Measurements from ENCODE around the gene AATF. TPM values are rescaled to one million over a fixed set of nuclear protein-coding genes. Genes with fewer than 3 reads are reported as not detected.
A peak's percentile ranks its signal among the peaks of the same experiment; 100 is the strongest.

Gene AATF
- total and polyA plus RNA-seq, 11 donors: 15.2 to 51.6 (median 28.9) TPM

- peaks cover 0 to 57% (median 8%) of the 10 kb centered on the region in 9 donors for H3K36me3 ChIP-seq
- WGBS, 4 donors: 88 to 94% (median 89%) methylated on average over 3 of the region's 3 CpGs
- H3K4me3 ChIP-seq: no peak overlapping the region
- H3K27me3 ChIP-seq: no peaks in the 10 kb centered on the region
- no peak for TF ChIP-seq POLR2A (IDR thresholded peaks at IDR 0.05)
- no peak for TF ChIP-seq CTCF (IDR thresholded peaks at IDR 0.05)
- no peak for ATAC-seq
- H3K27ac ChIP-seq: no peak overlapping the region
- intact Hi-C loops (cut with DNase I): loop anchor here in 1 of 10 donors (10.0 kb wide), 1 partner anchor 66 kb away; no protein-coding TSS in a partner anchor
- DNase-seq: no peak
- H3K4me1 ChIP-seq: peaks cover 0 to 12% (median 0%) of the 10 kb centered on the region in 12 donors
- H3K9me3 ChIP-seq: no peaks in the 10 kb centered on the region
These were observed 70.5 kb downstream of the AATF start for GRCh38 chr17:37019117-37019740.

GRCh38 chr17:37019741-37020129, 71.0 kb downstream of the AATF start:
- Histone ChIP-seq H3K9me3 (no peaks in the 10 kb centered on the region), H3K4me1 (peaks cover 0 to 14% (median 0%) of the 10 kb centered on the region in 12 donors), H3K27ac (no peak overlapping the region), H3K36me3 (peaks cover 0 to 62% (median 8%) of the 10 kb centered on the region in 9 donors), H3K27me3 (no peaks in the 10 kb centered on the region), H3K4me3 (no peak overlapping the region)
- 94 to 97% (median 96%) methylated on average over 4 of the region's 4 CpGs for WGBS, 4 donors
- TF ChIP-seq CTCF (IDR thresholded peaks at IDR 0.05) (no peak), POLR2A (IDR thresholded peaks at IDR 0.05) (no peak)
- DNase-seq (no peak), ATAC-seq (no peak)
- intact Hi-C loops (cut with DNase I): loop anchor here in 2 of 10 donors (10.0 kb wide), 2 partner anchors 55 to 65 kb away; no protein-coding TSS in a partner anchor

DNA sequence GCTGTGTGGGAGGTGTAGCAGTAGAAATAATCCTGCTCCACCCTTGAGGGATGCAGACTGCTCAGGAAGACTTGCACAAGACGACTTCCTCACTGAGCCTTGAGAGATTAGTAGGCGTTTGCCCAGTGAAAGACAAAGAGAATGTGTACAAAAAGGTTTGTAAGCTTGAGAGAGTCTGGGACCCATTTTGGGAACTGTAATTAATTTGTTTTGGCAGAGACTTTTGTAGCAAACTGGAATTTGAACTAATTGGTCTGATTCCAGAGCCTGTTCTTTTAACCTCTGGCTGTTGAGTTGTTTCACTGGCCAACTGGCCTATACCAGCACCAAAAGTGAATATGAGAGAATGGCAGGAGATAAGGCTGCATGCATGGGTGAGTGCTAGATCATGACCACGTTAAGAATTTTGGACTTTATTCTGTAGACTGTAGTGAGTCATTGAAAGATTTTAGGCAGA, 75.5 kb downstream of the AATF start:
- Histone ChIP-seq H3K27ac (no peak overlapping the region), H3K4me1 (peaks cover 0 to 8% (median 0%) of the 10 kb centered on the region in 12 donors), H3K36me3 (peaks cover 0 to 65% (median 12%) of the 10 kb centered on the region in 9 donors), H3K4me3 (no peak overlapping the region), H3K27me3 (no peaks in the 10 kb centered on the region), H3K9me3 (no peaks in the 10 kb centered on the region)
- no peak for DNase-seq
- peak in 1 of 4 donors; percentile 24 for ATAC-seq
- no peak for TF ChIP-seq POLR2A (IDR thresholded peaks at IDR 0.05)
- no peak for TF ChIP-seq CTCF (IDR thresholded peaks at IDR 0.05)
- intact Hi-C loops (cut with DNase I): loop anchor here in 1 of 10 donors (10.0 kb wide), 1 partner anchor 59 kb away; no protein-coding TSS in a partner anchor
- whole genome bisulfite sequencing, 4 donors: 38 to 55% (median 49%) methylated on average over 3 of the region's 3 CpGs

GRCh38 chr17:37025238-37025637, 76.5 kb downstream of the AATF start:
- no peak overlapping the region for H3K27ac ChIP-seq
- peaks cover 0 to 61% (median 11%) of the 10 kb centered on the region in 9 donors for H3K36me3 ChIP-seq
- no peaks in the 10 kb centered on the region for H3K9me3 ChIP-seq
- TF ChIP-seq CTCF (IDR thresholded peaks at IDR 0.05): no peak
- no peak for TF ChIP-seq POLR2A (IDR thresholded peaks at IDR 0.05)
- intact Hi-C loops (cut with DNase I): loop anchor here in 1 of 10 donors (10.0 kb wide), 1 partner anchor 60 kb away; no protein-coding TSS in a partner anchor
- H3K27me3 ChIP-seq: no peaks in the 10 kb centered on the region
- no peak for DNase-seq
- 93 to 95% (median 94%) methylated on average over 8 of the region's 8 CpGs for WGBS, 4 donors
- ATAC-seq: no peak
- H3K4me3 ChIP-seq: no peak overlapping the region
- peaks cover 0 to 8% (median 0%) of the 10 kb centered on the region in 12 donors for H3K4me1 ChIP-seq
